Activated naive CD4-positive, alpha-beta T cell (primary cell): ENCODE results near the gene RXRA.
"Not testable (repeated sequence)": the region's sequence is repeated elsewhere in the genome, so short reads cannot be mapped to it uniquely, and the experiment has no call there.

ENCODE experiments used
- DNase-seq, 4 experiments: peaks; one replicate each; lab custom pipeline; 2025; lab: John Stamatoyannopoulos, UW

Gene RXRA

GRCh38 chr9:134293611-134294152, 32.6 kb upstream of the RXRA start:
- DNase-seq = no peak

- no peak for DNase-seq
Observed at GRCh38 chr9:134294153-134295071, 31.8 kb upstream of the RXRA start.

GRCh38 chr9:134295101-134295745, 31.0 kb upstream of the RXRA start:
- DNase-seq = no peak

GRCh38 chr9:134295746-134296250, 30.5 kb upstream of the RXRA start:
- DNase-seq = no peak

- no peak for DNase-seq
Observed at GRCh38 chr9:134296301-134297082, 29.8 kb upstream of the RXRA start.

GRCh38 chr9:134297083-134297410, 29.2 kb upstream of the RXRA start:
- DNase-seq = no peak

- DNase-seq = no peak
Observed at GRCh38 chr9:134297576-134297975, 28.7 kb upstream of the RXRA start.

GRCh38 chr9:134298000-134298399, 28.3 kb upstream of the RXRA start:
- no peak for DNase-seq

- no peak for DNase-seq
Observed at GRCh38 chr9:134299068-134299467, 27.2 kb upstream of the RXRA start.

GRCh38 chr9:134299883-134300282, 26.4 kb upstream of the RXRA start:
- no peak for DNase-seq

GRCh38 chr9:134301387-134302129, 24.7 kb upstream of the RXRA start:
- no peak for DNase-seq

- DNase-seq = no peak
Observed at GRCh38 chr9:134302130-134302817, 24.0 kb upstream of the RXRA start.

- DNase-seq = no peak
Observed at GRCh38 chr9:134303601-134304000, 22.7 kb upstream of the RXRA start.

GRCh38 chr9:134304261-134304660, 22.0 kb upstream of the RXRA start:
- DNase-seq = no peak

- DNase-seq = no peak
Observed at GRCh38 chr9:134304690-134305089, 21.6 kb upstream of the RXRA start.

- DNase-seq = no peak
Observed at GRCh38 chr9:134305533-134305932, 20.7 kb upstream of the RXRA start.

- not testable (repeated sequence) for DNase-seq
Observed at GRCh38 chr9:134306042-134306441, 20.2 kb upstream of the RXRA start.

GRCh38 chr9:134306636-134307600, 19.3 kb upstream of the RXRA start:
- DNase-seq = no peak
